ENCODE results near the gene NINL.

- TF ChIP-seq BCL11A (IDR thresholded peaks at IDR 0.05; ENCODE audit: low read depth in 2 of 2, low read length in 2 of 2) (no peak), CTCF (IDR thresholded peaks at IDR 0.05; ENCODE audit: control extremely low read depth in 1 of 3, insufficient read depth in 1 of 3, low read depth in 1 of 3, low read length in 3 of 3) (no peak), RFX5 (IDR thresholded peaks at IDR 0.05; ENCODE audit: borderline replicate concordance, low read depth, low read length) (no peak)
Observed at GRCh38 chr20:25507385-25508082, 77.8 kb downstream of the NINL start.
